Heart left ventricle (tissue), 13 donors: ENCODE results near the gene GRB14.

Source experiments
- CTCF ChIP-seq, 12 donors: fragments of 200-600 bp; sonication (generic) in 4 of 12; IDR thresholded peaks; one replicate each; pipeline versions ENCODE4 v1.5.0 to v1.8.0; 2018 to 2022; ENCODE audit warnings: antibody characterized with exemption in 12 of 12, mild to moderate bottlenecking in 5 of 12
- POLR2A ChIP-seq, 2 donors: fragments of 450-650 bp; IDR thresholded peaks; one replicate each; pipeline ENCODE4 v1.6.1; 2017; ENCODE audit warnings: antibody characterized with exemption in 2 of 2, mild to moderate bottlenecking in 2 of 2, moderate library complexity in 2 of 2
- donor health status: ischemic (EF 13 %, LVEDD 7.1; RV severe dilation, severe dysfunction).
- donor health status: DM: no; HTN: yes; CAD: no.
- donor health status: DM: no; HTN: no; CAD: no.
- donor health status: ischemic (EF 25% LVEDD 6.9; RV normal size, moderate dysfunction).
- donor health status: ischemic (EF 25% LVEDD 5.7; RV mildly dilated, moderate dysfunction).
- donor health status: ischemic (EF 35%, LVEDD 5.7; RV mildly dilated, moderate dysfunction).
- donor health status: nonischemic (EF 11% LVEDD 7.7; RV severe dilation, severe dysfunction).
- donor health status: DM: yes; HTN: yes; CAD: no.
- donor health status: PGD.
- donor health status: ischemic (EF 29% LVEDD 5.4; RV normal size, mild dysfunction).
- donor health status: nonischemic (EF 23%, LVEDD 6.1; RV moderate dilation, normal function).

GRCh38 chr2:164458792-164459191 is 162.5 kb downstream of the GRB14 start:
- no peak for TF ChIP-seq CTCF (IDR thresholded peaks at IDR 0.05)
- no peak for TF ChIP-seq POLR2A (IDR thresholded peaks at IDR 0.05)
